GM18520 (cell line): ENCODE results near the gene EFNA5.

Experiments
- ATAC-seq: cut with Tn5 transposase; IDR thresholded peaks from one replicate; pipeline ENCODE4 v1.9.1; 2021; ENCODE audit not compliant: unreplicated experiment

The EFNA5 gene

GRCh38 chr5:107549567-107549966, 121.2 kb downstream of the EFNA5 start:
- ATAC-seq, result no peak

GRCh38 chr5:107548477-107548876, 122.3 kb downstream of the EFNA5 start:
- ATAC-seq, result no peak

- no peak for ATAC-seq
These were observed 124.0 kb downstream of the EFNA5 start for GRCh38 chr5:107546719-107547118.

- no peak for ATAC-seq
These were observed 125.3 kb downstream of the EFNA5 start for GRCh38 chr5:107545486-107545885.

GRCh38 chr5:107544967-107545366, 125.8 kb downstream of the EFNA5 start:
- ATAC-seq, result no peak

GRCh38 chr5:107544476-107544875, 126.3 kb downstream of the EFNA5 start:
- ATAC-seq, result no peak

- no peak for ATAC-seq
These were observed 126.9 kb downstream of the EFNA5 start for GRCh38 chr5:107543868-107544267.

- no peak for ATAC-seq
These were observed 127.9 kb downstream of the EFNA5 start for GRCh38 chr5:107542831-107543231.

GRCh38 chr5:107542428-107542827, 128.3 kb downstream of the EFNA5 start:
- ATAC-seq, result no peak

- ATAC-seq, result no peak
These were observed 129.3 kb downstream of the EFNA5 start for GRCh38 chr5:107541400-107541799.

GRCh38 chr5:107539726-107540330, 130.9 kb downstream of the EFNA5 start:
- no peak for ATAC-seq

- no peak for ATAC-seq
These were observed 131.8 kb downstream of the EFNA5 start for GRCh38 chr5:107538805-107539445.

- no peak for ATAC-seq
These were observed 132.4 kb downstream of the EFNA5 start for GRCh38 chr5:107538331-107538730.

- ATAC-seq, result no peak
These were observed 134.9 kb downstream of the EFNA5 start for GRCh38 chr5:107535849-107536248.

- ATAC-seq, result no peak
These were observed 136.5 kb downstream of the EFNA5 start for GRCh38 chr5:107533910-107534876.

- no peak for ATAC-seq
These were observed 137.8 kb downstream of the EFNA5 start for GRCh38 chr5:107532916-107533315.

- ATAC-seq, result no peak
These were observed 138.4 kb downstream of the EFNA5 start for GRCh38 chr5:107532169-107532878.

- no peak for ATAC-seq
These were observed 139.4 kb downstream of the EFNA5 start for GRCh38 chr5:107531308-107531707.

GRCh38 chr5:107529618-107530017, 141.1 kb downstream of the EFNA5 start:
- no peak for ATAC-seq

- no peak for ATAC-seq
These were observed 144.3 kb downstream of the EFNA5 start for GRCh38 chr5:107526270-107526937.

GRCh38 chr5:107524111-107524510, 146.6 kb downstream of the EFNA5 start:
- no peak for ATAC-seq
